KMS-11 (cell line): Measurements from ENCODE around the gene PLEKHA8.

ENCODE experiments used
- H2AFZ ChIP-seq: fragments of 200-600 bp; sonication (generic); 2 replicates; pipeline ENCODE4 v1.6.1; 2016; ENCODE audit warnings: antibody characterized with exemption, mixed run types, low read depth
- H3K27ac ChIP-seq: fragments of 200-600 bp; sonication (generic); 2 replicates; pipeline ENCODE4 v1.6.1; 2016; ENCODE audit warnings: mild to moderate bottlenecking, mixed run types
- H3K27me3 ChIP-seq: fragments of 200-600 bp; sonication (generic); 2 replicates; pipeline ENCODE4 v1.6.1; 2017; ENCODE audit warnings: mild to moderate bottlenecking, low read depth, mixed run types, moderate library complexity; ENCODE audit not compliant: insufficient read depth
- H3K36me3 ChIP-seq: fragments of 200-600 bp; sonication (generic); 2 replicates; pipeline ENCODE4 v1.6.1; 2017; ENCODE audit warnings: mild to moderate bottlenecking, mixed run types; ENCODE audit not compliant: insufficient read depth
- H3K4me1 ChIP-seq: fragments of 200-600 bp; sonication (generic); 2 replicates; pipeline ENCODE4 v1.6.1; 2016; ENCODE audit warnings: mild to moderate bottlenecking, low read depth, mixed run types; ENCODE audit not compliant: poor library complexity, severe bottlenecking
- H3K4me2 ChIP-seq: fragments of 200-600 bp; sonication (generic); 2 replicates; pipeline ENCODE4 v1.7.0; 2016; ENCODE audit warnings: mild to moderate bottlenecking, mixed run types
- H3K4me3 ChIP-seq: fragments of 200-600 bp; sonication (generic); IDR thresholded peaks from 2 replicates; pipeline ENCODE4 v1.6.1; 2017; ENCODE audit warnings: low read depth, low read length, mixed read lengths; ENCODE audit not compliant: insufficient read depth
- H3K79me2 ChIP-seq: fragments of 200-600 bp; sonication (generic); 2 replicates; pipeline ENCODE4 v1.6.1; 2016; ENCODE audit warnings: low read depth, mixed run types; ENCODE audit not compliant: insufficient read depth
- H3K9ac ChIP-seq: fragments of 200-600 bp; sonication (generic); 2 replicates; pipeline ENCODE4 v1.6.1; 2016; ENCODE audit warnings: mild to moderate bottlenecking, mixed run types
- H4K20me1 ChIP-seq: fragments of 200-600 bp; sonication (generic); 2 replicates; pipeline ENCODE4 v1.6.1; 2016; ENCODE audit warnings: mild to moderate bottlenecking, mixed run types; ENCODE audit not compliant: insufficient read depth
- TF ChIP-seq, protein P1 (sequence below): fragments of 200-600 bp; sonication (generic); conservative IDR thresholded peaks from 2 replicates; pipeline ENCODE4 v1.6.1; 2017; ENCODE audit warnings: low read depth, mild to moderate bottlenecking, antibody characterized with exemption, low read length, moderate library complexity, mixed read lengths

PLEKHA8 gene

DNA sequence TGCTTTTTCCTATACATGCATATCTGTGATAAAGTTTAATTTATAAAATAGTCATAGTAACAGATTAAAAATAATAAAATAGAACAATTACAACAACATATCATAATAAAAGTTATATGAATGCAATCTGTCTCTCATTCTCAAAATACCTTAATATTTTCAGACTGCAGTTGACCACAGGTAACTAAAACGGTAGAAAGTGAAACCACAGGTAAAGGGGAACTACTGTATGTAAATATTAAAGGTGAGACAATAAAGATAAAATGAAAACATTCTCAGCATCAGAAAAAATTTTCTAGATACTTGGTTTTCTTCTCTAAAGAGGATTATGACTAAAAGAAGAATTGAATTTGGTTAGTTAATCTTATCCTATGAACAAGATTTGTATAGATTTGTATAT is 7.7 kb upstream of the PLEKHA8 start:
- TF ChIP-seq, protein P1, sequence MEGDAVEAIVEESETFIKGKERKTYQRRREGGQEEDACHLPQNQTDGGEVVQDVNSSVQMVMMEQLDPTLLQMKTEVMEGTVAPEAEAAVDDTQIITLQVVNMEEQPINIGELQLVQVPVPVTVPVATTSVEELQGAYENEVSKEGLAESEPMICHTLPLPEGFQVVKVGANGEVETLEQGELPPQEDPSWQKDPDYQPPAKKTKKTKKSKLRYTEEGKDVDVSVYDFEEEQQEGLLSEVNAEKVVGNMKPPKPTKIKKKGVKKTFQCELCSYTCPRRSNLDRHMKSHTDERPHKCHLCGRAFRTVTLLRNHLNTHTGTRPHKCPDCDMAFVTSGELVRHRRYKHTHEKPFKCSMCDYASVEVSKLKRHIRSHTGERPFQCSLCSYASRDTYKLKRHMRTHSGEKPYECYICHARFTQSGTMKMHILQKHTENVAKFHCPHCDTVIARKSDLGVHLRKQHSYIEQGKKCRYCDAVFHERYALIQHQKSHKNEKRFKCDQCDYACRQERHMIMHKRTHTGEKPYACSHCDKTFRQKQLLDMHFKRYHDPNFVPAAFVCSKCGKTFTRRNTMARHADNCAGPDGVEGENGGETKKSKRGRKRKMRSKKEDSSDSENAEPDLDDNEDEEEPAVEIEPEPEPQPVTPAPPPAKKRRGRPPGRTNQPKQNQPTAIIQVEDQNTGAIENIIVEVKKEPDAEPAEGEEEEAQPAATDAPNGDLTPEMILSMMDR, result no peak
- H3K4me2 ChIP-seq, result 0 out of 2 replicates have a peak overlapping the region, but pooled peaks have one; percentile 10
- H3K27me3 ChIP-seq, result no peaks in the 10 kb centered on the region
- no peak overlapping the region for H3K9ac ChIP-seq
- no peak overlapping the region for H3K4me3 ChIP-seq
- H3K4me1 ChIP-seq, result peaks cover 21% of the 10 kb centered on the region
- H3K36me3 ChIP-seq, result no peaks in the 10 kb centered on the region
- H3K27ac ChIP-seq, result no peak overlapping the region
- 0 out of 2 replicates have a peak, but pooled peaks cover 3% of the 10 kb centered on the region for H3K79me2 ChIP-seq
- H4K20me1 ChIP-seq, result no peaks in the 10 kb centered on the region
- no peak overlapping the region for H2AFZ ChIP-seq

DNA sequence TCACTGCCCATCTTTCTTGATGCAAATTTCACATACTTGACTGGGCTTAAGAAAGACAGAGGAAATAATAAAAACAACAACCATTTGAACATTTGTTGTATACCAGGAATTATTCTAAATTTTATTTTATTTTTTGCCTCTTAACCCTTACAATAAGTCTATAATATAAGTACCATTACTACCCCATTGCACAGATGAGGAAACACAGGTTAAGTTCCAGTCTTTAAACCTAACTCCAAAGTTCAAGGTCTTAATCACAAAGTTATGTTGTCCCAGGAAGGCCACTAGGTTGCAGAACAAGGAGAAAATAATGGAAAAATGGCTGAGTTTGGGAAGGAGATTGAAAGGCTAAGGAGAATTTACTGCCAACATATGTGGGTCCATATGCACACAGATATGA is 5.2 kb upstream of the PLEKHA8 start:
- no peak overlapping the region for H2AFZ ChIP-seq
- H3K4me1 ChIP-seq, result peaks cover 21% of the 10 kb centered on the region
- H3K36me3 ChIP-seq, result no peaks in the 10 kb centered on the region
- no peak overlapping the region for H3K27ac ChIP-seq
- H4K20me1 ChIP-seq, result no peaks in the 10 kb centered on the region
- no peak overlapping the region for H3K4me2 ChIP-seq
- no peak overlapping the region for H3K4me3 ChIP-seq
- peaks cover 3% of the 10 kb centered on the region; the same call in 1 of the 2 replicates for H3K79me2 ChIP-seq
- no peak overlapping the region for H3K9ac ChIP-seq
- TF ChIP-seq, protein P1, result no peak
- no peaks in the 10 kb centered on the region for H3K27me3 ChIP-seq

DNA sequence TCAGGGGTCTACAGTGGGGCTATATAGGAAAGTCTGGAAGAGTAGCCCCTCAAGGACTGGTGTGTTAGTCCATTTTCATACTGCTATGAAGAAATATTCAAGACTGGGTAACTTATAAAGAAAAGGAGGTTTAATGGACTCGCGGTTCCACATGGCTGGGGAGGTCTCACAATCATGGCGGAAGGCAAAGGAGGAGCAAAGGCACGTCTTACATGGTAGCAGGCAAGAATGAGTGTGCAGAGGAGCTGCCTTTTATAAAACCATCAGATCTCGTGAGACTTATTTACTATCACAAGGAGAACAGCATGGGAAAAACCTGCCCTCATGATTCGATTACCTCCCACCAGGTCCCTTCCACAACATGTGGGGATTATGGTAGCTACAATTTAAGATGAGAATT is 4.7 kb upstream of the PLEKHA8 start:
- no peaks in the 10 kb centered on the region for H3K36me3 ChIP-seq
- no peaks in the 10 kb centered on the region for H3K27me3 ChIP-seq
- H3K79me2 ChIP-seq, result peaks cover 3% of the 10 kb centered on the region; the same call in 1 of the 2 replicates
- no peak overlapping the region for H2AFZ ChIP-seq
- H4K20me1 ChIP-seq, result no peaks in the 10 kb centered on the region
- H3K27ac ChIP-seq, result no peak overlapping the region
- TF ChIP-seq, protein P1, result no peak
- peaks cover 21% of the 10 kb centered on the region for H3K4me1 ChIP-seq
- no peak overlapping the region for H3K4me2 ChIP-seq
- H3K4me3 ChIP-seq, result no peak overlapping the region
- H3K9ac ChIP-seq, result no peak overlapping the region

DNA sequence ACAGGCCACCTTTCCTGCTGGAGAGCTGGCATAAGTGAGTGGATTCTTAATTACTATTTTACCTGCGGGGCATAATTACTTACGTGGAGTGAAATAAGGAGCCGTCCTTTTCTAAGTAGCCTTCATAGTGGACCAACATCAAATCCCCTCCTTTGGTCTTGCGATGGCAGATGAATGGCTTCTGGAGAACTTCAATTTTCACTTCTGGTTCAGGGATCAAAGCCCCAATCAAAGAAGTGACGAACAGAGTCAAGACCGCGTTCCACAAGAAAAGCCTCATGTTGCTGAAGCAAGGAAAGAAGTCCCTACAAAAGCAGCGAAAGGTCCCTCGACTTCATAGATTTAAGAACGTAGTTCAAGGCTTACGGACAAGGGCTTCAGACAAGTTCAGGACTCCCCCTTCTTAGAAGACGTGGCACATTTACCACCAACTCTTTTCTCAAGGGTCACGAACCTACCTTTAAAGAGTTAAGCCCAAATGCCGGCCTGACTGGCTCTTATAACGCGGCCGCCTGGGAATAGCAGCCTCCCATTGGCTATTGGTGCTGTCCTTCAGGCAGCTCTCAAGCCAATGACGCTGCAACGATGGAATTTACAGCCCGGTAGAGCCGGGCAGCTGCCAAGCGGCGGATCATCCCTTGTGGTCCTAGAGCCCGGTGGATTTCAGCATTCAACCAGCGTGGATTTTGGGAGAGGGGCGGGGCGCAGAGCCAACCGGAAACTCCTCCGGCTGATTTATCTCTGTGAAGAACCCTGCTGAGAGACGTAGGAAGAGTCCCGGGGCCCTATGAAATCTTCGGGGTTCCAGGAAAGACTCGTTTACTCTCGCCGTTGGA is 1.8 kb upstream of the PLEKHA8 start, which contains the start of gene FKBP14:
FKBP14 (minus strand) TSS at position 474 of the 836 bp plus-strand sequence; CDS start at position 280, 194 bp downstream.
- TF ChIP-seq, protein P1, result no peak
- H4K20me1 ChIP-seq, result no peaks in the 10 kb centered on the region
- H3K4me2 ChIP-seq, result peak within 1 kb of the TSS; percentile 85
- peaks cover 24% of the 10 kb centered on the region for H3K4me1 ChIP-seq
- no peak within 1 kb of the TSS for H3K4me3 ChIP-seq
- H3K9ac ChIP-seq, result peak within 1 kb of the TSS; percentile 62
- no peaks in the 10 kb centered on the region for H3K27me3 ChIP-seq
- H3K79me2 ChIP-seq, result peaks cover 9% of the 10 kb centered on the region; the same call in 1 of the 2 replicates
- H2AFZ ChIP-seq, result peak within 1 kb of the TSS; percentile 79
- H3K27ac ChIP-seq, result peak within 1 kb of the TSS; percentile 47
- H3K36me3 ChIP-seq, result no peaks in the 10 kb centered on the region
